Thoracic aorta endothelial cell (primary cell): ENCODE results near the gene SAMMSON. TPM values are rescaled to one million over a fixed set of nuclear protein-coding genes. Genes with fewer than 3 reads are reported as not detected.

ENCODE experiments used
- total RNA-seq: library from RNA; depleted of rRNA; stranded (reverse); fragments of >200 nt; gene quantifications from 2 replicates; pipeline ENCODE4 v1.2.3, GENCODE V29; 2012

The SAMMSON gene
- not detected in 2 replicates for total RNA-seq

DNA sequence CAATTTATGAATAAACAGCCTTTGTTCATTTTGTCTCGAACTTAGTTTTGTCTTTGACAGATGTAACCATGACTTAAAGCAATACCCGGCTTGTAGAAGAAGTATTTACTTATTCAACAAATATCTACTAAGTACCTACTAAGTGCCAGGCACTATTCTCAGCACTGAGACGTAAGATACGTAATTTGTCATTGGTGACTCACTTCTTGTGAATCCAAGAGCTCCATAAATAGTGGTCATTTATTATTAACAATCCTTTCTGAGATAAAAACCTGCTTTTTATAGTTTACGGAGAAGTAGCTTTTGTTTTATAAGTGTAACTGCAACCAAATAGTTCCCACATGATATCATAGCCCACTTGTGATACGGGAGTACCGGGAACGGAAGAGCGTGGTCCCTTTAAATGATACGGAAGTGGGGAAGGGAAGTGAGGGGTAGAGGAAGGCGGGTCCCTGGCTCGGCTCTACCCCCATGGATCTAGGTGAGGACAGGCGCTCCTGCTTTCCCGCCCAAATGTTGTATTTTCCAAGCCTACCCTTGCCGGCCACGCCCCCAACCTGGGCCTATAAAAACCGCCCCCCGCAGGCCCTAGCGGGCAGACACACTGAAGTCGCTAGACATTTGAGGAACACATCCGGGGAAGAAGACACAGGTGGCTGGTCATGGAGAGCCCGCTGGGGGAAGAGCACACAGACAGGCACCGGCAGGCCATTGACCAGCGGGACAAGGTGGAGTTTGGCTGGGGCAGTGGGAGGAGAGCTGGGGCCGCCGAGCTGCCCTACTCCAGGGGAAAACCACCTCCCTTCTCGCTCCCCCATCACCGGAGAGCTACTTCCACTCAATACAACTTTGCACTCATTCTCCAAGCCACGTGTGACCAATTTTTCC is at the start of gene SAMMSON:
Gene SAMMSON, plus strand, starts transcription at position 594 of the 888 bp plus-strand sequence.

